HL-60 (cell line): Measurements from ENCODE around the gene PPFIA2.

Source experiments
- CTCF ChIP-seq: IDR thresholded peaks from one replicate; pipeline ENCODE4 v1.5.1; 2011; ENCODE audit warnings: low read length, control low read depth, inconsistent platforms; ENCODE audit not compliant: insufficient read depth
- GABPA ChIP-seq: IDR thresholded peaks from 2 replicates; pipeline ENCODE4 v1.6.1; 2012; ENCODE audit warnings: low read depth
- POLR2AphosphoS5 ChIP-seq: IDR thresholded peaks from 2 replicates; pipeline ENCODE4 v1.6.1; 2012; ENCODE audit warnings: low read depth
- REST ChIP-seq: IDR thresholded peaks from 2 replicates; pipeline ENCODE4 v1.6.1; 2012; ENCODE audit warnings: low read depth; ENCODE audit not compliant: insufficient replicate concordance

GRCh38 chr12:81354327-81354932 lies 404.7 kb downstream of the PPFIA2 start:
- TF ChIP-seq POLR2AphosphoS5 (no peak), CTCF (no peak), GABPA (no peak), REST (no peak)
